ENCODE data around the gene C1orf226.

The C1orf226 gene

GRCh38 chr1:162384601-162385279 is 3.2 kb downstream of the C1orf226 start:
- DNase-seq (ENCODE audit: low read depth in 2 of 2) = no peak

GRCh38 chr1:162385280-162385623 is 3.7 kb downstream of the C1orf226 start:
- no peak for DNase-seq (ENCODE audit: low read depth in 2 of 2)

- no peak for DNase-seq (ENCODE audit: low read depth in 2 of 2)
These were observed 4.2 kb downstream of the C1orf226 start for GRCh38 chr1:162385702-162386101.

- DNase-seq (ENCODE audit: low read depth in 2 of 2) = no peak
These were observed 5.0 kb downstream of the C1orf226 start for GRCh38 chr1:162386292-162387225.

- no peak for DNase-seq (ENCODE audit: low read depth in 2 of 2)
These were observed 5.9 kb downstream of the C1orf226 start for GRCh38 chr1:162387226-162388082.

GRCh38 chr1:162388083-162388594 is 6.6 kb downstream of the C1orf226 start:
- DNase-seq (ENCODE audit: low read depth in 2 of 2) = no peak

- DNase-seq (ENCODE audit: low read depth in 2 of 2) = no peak
These were observed 7.1 kb downstream of the C1orf226 start for GRCh38 chr1:162388615-162389014.

- no peak for DNase-seq (ENCODE audit: low read depth in 2 of 2)
These were observed 7.7 kb downstream of the C1orf226 start for GRCh38 chr1:162389021-162389818.

- DNase-seq (ENCODE audit: low read depth in 2 of 2) = no peak
These were observed 8.4 kb downstream of the C1orf226 start for GRCh38 chr1:162389971-162390370.

GRCh38 chr1:162390396-162391185 is 9.1 kb downstream of the C1orf226 start:
- no peak for DNase-seq (ENCODE audit: low read depth in 2 of 2)

- DNase-seq (ENCODE audit: low read depth in 2 of 2) = peak in 1 of 2 donors; percentile 2
These were observed 10.4 kb downstream of the C1orf226 start for GRCh38 chr1:162391790-162392563.

GRCh38 chr1:162396201-162396906 is 14.8 kb downstream of the C1orf226 start:
- no peak for DNase-seq (ENCODE audit: low read depth in 2 of 2)

GRCh38 chr1:162397039-162397448 is 15.5 kb downstream of the C1orf226 start:
- DNase-seq (ENCODE audit: low read depth in 2 of 2) = no peak

GRCh38 chr1:162397943-162398560 is 16.5 kb downstream of the C1orf226 start:
- DNase-seq (ENCODE audit: low read depth in 2 of 2) = no peak

GRCh38 chr1:162398999-162399580 is 17.6 kb downstream of the C1orf226 start:
- no peak for DNase-seq (ENCODE audit: low read depth in 2 of 2)

- DNase-seq (ENCODE audit: low read depth in 2 of 2) = no peak
These were observed 19.3 kb downstream of the C1orf226 start for GRCh38 chr1:162400790-162401355.

- DNase-seq (ENCODE audit: low read depth in 2 of 2) = no peak
These were observed 23.1 kb downstream of the C1orf226 start for GRCh38 chr1:162404550-162405160.
